ENCODE data around the gene MSMP.

The MSMP gene

GRCh38 chr9:35776018-35776417, 21.9 kb upstream of the MSMP start:
- TF ChIP-seq CTCF (IDR thresholded peaks at IDR 0.05; ENCODE audit: low read depth, low read length), result no peak
- no peaks in the 10 kb centered on the region for H3K36me3 ChIP-seq
- H3K27me3 ChIP-seq, result no peaks in the 10 kb centered on the region
- H3K4me1 ChIP-seq, result peaks cover 12% of the 10 kb centered on the region; the same call in 1 of the 2 replicates
- no peaks in the 10 kb centered on the region for H3K9me3 ChIP-seq
- DNase-seq, result no peak
- H3K4me3 ChIP-seq (ENCODE audit: low read depth, low read length), result no peak overlapping the region

- no peak for TF ChIP-seq CTCF (IDR thresholded peaks at IDR 0.05; ENCODE audit: low read depth, low read length)
- peaks cover 13% of the 10 kb centered on the region for H3K4me1 ChIP-seq
- H3K9me3 ChIP-seq, result no peaks in the 10 kb centered on the region
- DNase-seq, result no peak
- H3K27me3 ChIP-seq, result no peaks in the 10 kb centered on the region
- H3K4me3 ChIP-seq (ENCODE audit: low read depth, low read length), result no peak overlapping the region
- no peaks in the 10 kb centered on the region for H3K36me3 ChIP-seq
Observed at GRCh38 chr9:35774907-35775635, 21.0 kb upstream of the MSMP start.

- no peak for DNase-seq
- no peak for TF ChIP-seq CTCF (IDR thresholded peaks at IDR 0.05; ENCODE audit: low read depth, low read length)
- Histone ChIP-seq H3K36me3 (no peaks in the 10 kb centered on the region), H3K27me3 (no peaks in the 10 kb centered on the region), H3K4me1 (peaks cover 21% of the 10 kb centered on the region), H3K4me3 (ENCODE audit: low read depth, low read length) (no peak overlapping the region), H3K9me3 (no peaks in the 10 kb centered on the region)
Observed at GRCh38 chr9:35771943-35772342, 17.9 kb upstream of the MSMP start.

- Histone ChIP-seq H3K4me3 (ENCODE audit: low read depth, low read length) (no peak overlapping the region), H3K9me3 (no peaks in the 10 kb centered on the region), H3K36me3 (no peaks in the 10 kb centered on the region), H3K4me1 (peaks cover 25% of the 10 kb centered on the region), H3K27me3 (no peaks in the 10 kb centered on the region)
- DNase-seq, result no peak
- no peak for TF ChIP-seq CTCF (IDR thresholded peaks at IDR 0.05; ENCODE audit: low read depth, low read length)
Observed at GRCh38 chr9:35771534-35771933, 17.5 kb upstream of the MSMP start.

GRCh38 chr9:35771075-35771433, 17.0 kb upstream of the MSMP start:
- no peak for TF ChIP-seq CTCF (IDR thresholded peaks at IDR 0.05; ENCODE audit: low read depth, low read length)
- H3K27me3 ChIP-seq, result no peaks in the 10 kb centered on the region
- no peak for DNase-seq
- H3K36me3 ChIP-seq, result no peaks in the 10 kb centered on the region
- H3K4me3 ChIP-seq (ENCODE audit: low read depth, low read length), result no peak overlapping the region
- H3K9me3 ChIP-seq, result no peaks in the 10 kb centered on the region
- peaks cover 26% of the 10 kb centered on the region for H3K4me1 ChIP-seq

- H3K4me1 ChIP-seq, result peaks cover 26% of the 10 kb centered on the region
- no peaks in the 10 kb centered on the region for H3K36me3 ChIP-seq
- no peak overlapping the region for H3K4me3 ChIP-seq (ENCODE audit: low read depth, low read length)
- no peak for DNase-seq
- TF ChIP-seq CTCF (IDR thresholded peaks at IDR 0.05; ENCODE audit: low read depth, low read length), result no peak
- no peaks in the 10 kb centered on the region for H3K27me3 ChIP-seq
- H3K9me3 ChIP-seq, result no peaks in the 10 kb centered on the region
Observed at GRCh38 chr9:35769763-35770162, 15.7 kb upstream of the MSMP start.

Measured in BE2C (cell line).